H1 (cell line): ENCODE results near the gene MAP3K10. TPM values are rescaled to one million over a fixed set of nuclear protein-coding genes. Genes with fewer than 3 reads are reported as not detected.

Source experiments
- CTCF ChIA-PET: fragments of 300-600 bp; sonication (Branson Sonifier 250); formaldehyde crosslinking; loops from one replicate; lab custom pipeline; 2021; ENCODE audit not compliant: partially characterized antibody; lab: Charles Lee
- POLR2A ChIA-PET: fragments of 300-600 bp; sonication (Branson Sonifier 250); formaldehyde crosslinking; loops from one replicate; lab custom pipeline; 2021; ENCODE audit warnings: inconsistent platforms; ENCODE audit not compliant: partially characterized antibody; lab: Charles Lee
- DNase-seq, 2 experiments: peaks; one replicate each; pipeline versions ENCODE4 v3.0.0 to v3.0.0-alpha.2; 2010 to 2022; ENCODE audit warnings: low spot score in 2 of 2, low read depth in 1 of 2, mixed read lengths in 1 of 2
- FAIRE-seq: peaks from 2 replicates; lab custom pipeline; 2011; peaks lifted over from hg19 to GRCh38; lab: Jason Lieb, UNC
- H2AFZ ChIP-seq: 2 replicates; pipeline ENCODE4 v1.8.1; 2012; ENCODE audit warnings: low read length, inconsistent platforms
- H2AK5ac ChIP-seq: 2 replicates; pipeline ENCODE4 v1.6.1; 2013; ENCODE audit warnings: low read depth, low read length
- H2BK120ac ChIP-seq: replicated peaks from 2 replicates; pipeline ENCODE3; 2013; ENCODE audit warnings: low read depth, low read length, inconsistent platforms
- H2BK12ac ChIP-seq: 2 replicates; pipeline ENCODE4 v1.6.1; 2013; ENCODE audit warnings: low read depth, low read length
- H2BK15ac ChIP-seq: 2 replicates; pipeline ENCODE4 v1.6.1; 2013; ENCODE audit warnings: low read length
- H2BK20ac ChIP-seq: 2 replicates; pipeline ENCODE4 v1.6.1; 2013; ENCODE audit warnings: low read length
- H2BK5ac ChIP-seq: 2 replicates; pipeline ENCODE4 v1.6.1; 2013; ENCODE audit warnings: low read depth, low read length
- H3K14ac ChIP-seq: 2 replicates; pipeline ENCODE4 v1.6.1; 2013; ENCODE audit warnings: inconsistent platforms; ENCODE audit not compliant: insufficient read length
- H3K18ac ChIP-seq: 2 replicates; pipeline ENCODE4 v1.6.1; 2013; ENCODE audit warnings: low read length; ENCODE audit errors: extremely low read depth
- H3K23ac ChIP-seq: 2 replicates; pipeline ENCODE4 v1.6.1; 2013; ENCODE audit warnings: inconsistent platforms; ENCODE audit not compliant: insufficient read length
- H3K23me2 ChIP-seq: 2 replicates; pipeline ENCODE4 v1.6.1; 2013; ENCODE audit warnings: low read depth, low read length
- H3K27ac ChIP-seq: 2 replicates; pipeline ENCODE4 v1.6.1; 2011; ENCODE audit warnings: low read depth, low read length, inconsistent platforms
- H3K27me3 ChIP-seq, 4 experiments: replicated peaks in 1 of 4; 1 replicate in 1 of 4; 2 replicates in 3 of 4; pipeline versions ENCODE4 v1.6.1 to v1.8.1; 2011 to 2013; ENCODE audit warnings: low read length in 3 of 4, mild to moderate bottlenecking in 3 of 4, inconsistent platforms in 2 of 4, mixed read lengths in 2 of 4, moderate library complexity in 1 of 4; ENCODE audit not compliant: control insufficient read depth in 3 of 4, insufficient read depth in 3 of 4; ENCODE audit errors: extremely low read depth in 1 of 4
- H3K36me3 ChIP-seq, 4 experiments: 2 replicates each; pipeline versions ENCODE4 v1.6.1 to v1.8.1; 2011 to 2013; ENCODE audit warnings: mild to moderate bottlenecking in 4 of 4, low read length in 3 of 4, moderate library complexity in 2 of 4, control low read depth in 1 of 4, inconsistent platforms in 1 of 4; ENCODE audit not compliant: insufficient read depth in 4 of 4, control insufficient read depth in 2 of 4
- H3K4ac ChIP-seq: replicated peaks from 2 replicates; pipeline ENCODE3; 2013; ENCODE audit warnings: low read length, low read depth, mixed read lengths, inconsistent platforms; ENCODE audit not compliant: insufficient read length
- H3K4me1 ChIP-seq, 4 experiments: replicated peaks in 1 of 4; 1 replicate in 1 of 4; 2 replicates in 3 of 4; pipeline versions ENCODE4 v1.6.1 to v1.8.1; 2011 to 2013; ENCODE audit warnings: low read length in 3 of 4, inconsistent platforms in 2 of 4, mixed read lengths in 1 of 4; ENCODE audit not compliant: insufficient read depth in 4 of 4, control insufficient read depth in 3 of 4
- H3K4me2 ChIP-seq, 2 experiments: 2 replicates each; pipeline versions ENCODE4 v1.6.1 to v1.8.1; 2011 to 2013; ENCODE audit warnings: low read depth in 2 of 2, low read length in 2 of 2, control low read depth in 1 of 2, inconsistent platforms in 1 of 2, mild to moderate bottlenecking in 1 of 2; ENCODE audit not compliant: insufficient read depth in 1 of 2
- H3K4me3 ChIP-seq, 4 experiments: fragments of 200-600, 300-600 bp in 1 of 4; sonication (generic), shearing (Covaris generic), sonication (Bioruptor Twin) in 1 of 4; 2 replicates each; pipeline versions ENCODE4 v1.5.1 to v1.8.1; 2011 to 2016; ENCODE audit warnings: low read length in 4 of 4, low read depth in 3 of 4, control low read depth in 2 of 4, inconsistent platforms in 2 of 4, mild to moderate bottlenecking in 2 of 4, mixed read lengths in 1 of 4, moderate library complexity in 1 of 4; ENCODE audit not compliant: insufficient read depth in 2 of 4; ENCODE audit errors: extremely low read depth in 1 of 4
- H3K56ac ChIP-seq: replicated peaks from 2 replicates; pipeline ENCODE3; 2013; ENCODE audit warnings: low read depth, mild to moderate bottlenecking, mixed read lengths, low read length, inconsistent platforms; ENCODE audit not compliant: insufficient read length
- H3K79me1 ChIP-seq: 2 replicates; pipeline ENCODE4 v1.6.1; 2013; ENCODE audit warnings: low read depth, low read length, control low read depth
- H3K79me2 ChIP-seq, 2 experiments: 2 replicates each; pipeline versions ENCODE4 v1.6.1 to v1.8.1; 2012 to 2013; ENCODE audit warnings: low read length in 2 of 2, mild to moderate bottlenecking in 2 of 2, inconsistent platforms in 1 of 2; ENCODE audit not compliant: insufficient read depth in 2 of 2, control insufficient read depth in 1 of 2
- H3K9ac ChIP-seq, 4 experiments: replicated peaks in 1 of 4; 1 replicate in 1 of 4; 2 replicates in 3 of 4; pipeline versions ENCODE4 v1.6.1 to v1.8.1; 2011 to 2013; ENCODE audit warnings: low read depth in 3 of 4, low read length in 3 of 4, control low read depth in 2 of 4, mild to moderate bottlenecking in 2 of 4, moderate library complexity in 2 of 4, inconsistent platforms in 1 of 4; ENCODE audit errors: extremely low read depth in 1 of 4
- H3K9me3 ChIP-seq, 2 experiments: 2 replicates each; pipeline versions ENCODE4 v1.6.1 to v1.8.1; 2012 to 2013; ENCODE audit warnings: mild to moderate bottlenecking in 2 of 2, moderate library complexity in 2 of 2, control low read depth in 1 of 2, inconsistent platforms in 1 of 2, low read depth in 1 of 2, low read length in 1 of 2, mixed read lengths in 1 of 2; ENCODE audit not compliant: insufficient read depth in 2 of 2
- H4K20me1 ChIP-seq, 2 experiments: replicated peaks in 1 of 2; 2 replicates each; pipeline versions ENCODE3 to v1.8.1; 2011 to 2013; ENCODE audit warnings: inconsistent platforms in 2 of 2, low read length in 2 of 2, mild to moderate bottlenecking in 1 of 2; ENCODE audit not compliant: insufficient read depth in 2 of 2, control insufficient read depth in 1 of 2
- H4K5ac ChIP-seq: 2 replicates; pipeline ENCODE4 v1.6.1; 2013; ENCODE audit warnings: low read length, low read depth, mixed read lengths, inconsistent platforms; ENCODE audit not compliant: insufficient read length
- H4K8ac ChIP-seq: 2 replicates; pipeline ENCODE4 v1.8.0; 2013; ENCODE audit warnings: mild to moderate bottlenecking, moderate library complexity, low read length, inconsistent platforms; ENCODE audit not compliant: insufficient read depth; ENCODE audit errors: extremely low read depth
- H4K91ac ChIP-seq: replicated peaks from 2 replicates; pipeline ENCODE3; 2013; ENCODE audit warnings: low read length, mixed read lengths, inconsistent platforms; ENCODE audit not compliant: insufficient read length
- EZH2 ChIP-seq: fragments of 200-600 bp; sonication (generic); IDR thresholded peaks from 2 replicates; pipeline ENCODE4 v1.7.1; 2012; ENCODE audit warnings: low read depth, mild to moderate bottlenecking, moderate library complexity, low read length, inconsistent platforms; ENCODE audit not compliant: severe bottlenecking
- HDAC2 ChIP-seq, 2 experiments: fragments of 300-600 bp in 1 of 2; sonication (generic) in 1 of 2; IDR thresholded peaks; 2 replicates each; pipeline ENCODE4 v1.6.1; 2011 to 2012; ENCODE audit warnings: low read depth in 2 of 2, low read length in 2 of 2, mild to moderate bottlenecking in 2 of 2, moderate library complexity in 2 of 2, borderline replicate concordance in 1 of 2, inconsistent platforms in 1 of 2
- MAFK ChIP-seq: IDR thresholded peaks from 2 replicates; pipeline ENCODE4 v1.6.1; 2012; ENCODE audit warnings: low read depth, mild to moderate bottlenecking, improper control_type of control experiment, low read length
- RAD21 ChIP-seq, 2 experiments: IDR thresholded peaks in 1 of 2; conservative IDR thresholded peaks in 1 of 2; 2 replicates each; pipeline ENCODE4 v1.6.1; 2011; ENCODE audit warnings: low read depth in 2 of 2, low read length in 2 of 2, improper control_type of control experiment in 1 of 2, inconsistent platforms in 1 of 2, mild to moderate bottlenecking in 1 of 2, moderate library complexity in 1 of 2
- WGBS, 2 experiments: shearing (Covaris generic) in 1 of 2; methylation state at CpG; one replicate each; pipeline versions ENCODE4 v1.1.6 to v1.1.7; 2013 to 2015; ENCODE audit warnings: low lambda C conversion rate in 2 of 2, mixed read lengths in 2 of 2, inconsistent platforms in 1 of 2, low coverage in 1 of 2, missing lambda C conversion rate in 1 of 2; ENCODE audit not compliant: insufficient replicate concordance in 2 of 2, insufficient coverage in 1 of 2, insufficient read length in 1 of 2; ENCODE audit errors: extremely low coverage in 1 of 2, missing lambda C conversion rate in 1 of 2; 5-methylcytosine and 5-hydroxymethylcytosine counted together
- polyA plus RNA-seq, 7 experiments: library from polyadenylated mRNA; depleted of rRNA in 3 of 7; stranded (reverse) in 5 of 7; unstranded in 2 of 7; fragments of >200 nt in 5 of 7; fragments of 200-250 nt in 2 of 7; gene quantifications; 1 replicate in 5 of 7; 2 replicates in 1 of 7; 4 replicates in 1 of 7; pipeline versions ENCODE4 v1.2.1 to v1.2.3, GENCODE V29; 2011 to 2013; ENCODE audit warnings: missing spikeins in 2 of 7, mixed read lengths in 2 of 7
- total RNA-seq: library from RNA; stranded (reverse); fragmentation: NEBNext Ultra II Directional; extraction: Animal tissue kit (Norgen Biotek cat#: 25700); gene quantifications from 2 replicates; pipeline ENCODE4 v1.2.1, GENCODE V29; 2021
- TF ChIP-seq, protein P1 (sequence below): IDR thresholded peaks from 2 replicates; pipeline ENCODE4 v1.6.1; 2011; ENCODE audit warnings: low read length, improper control_type of control experiment

Gene MAP3K10
- total and polyA plus RNA-seq, 2 of the 8 experiments (the other 6 are each of a cell fraction or from before 2014, with no cell fraction given) = 4.9 to 15.9 TPM

DNA sequence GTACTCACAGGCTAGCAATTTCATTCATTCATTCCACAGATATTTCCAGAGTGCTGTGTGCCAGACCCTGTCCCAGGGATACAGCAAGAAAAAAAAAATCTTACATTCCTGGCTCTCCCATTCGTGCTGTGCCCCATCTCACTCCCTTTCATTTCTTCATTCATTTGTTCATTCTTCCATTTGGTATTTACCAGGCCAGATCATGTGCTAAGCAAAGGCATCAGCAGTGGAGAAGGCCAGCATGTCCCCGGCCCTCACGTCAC is 2.3 kb downstream of the MAP3K10 start:
- H3K18ac ChIP-seq = no peak overlapping the region
- no peak overlapping the region for H2BK15ac ChIP-seq
- H3K14ac ChIP-seq = no peak overlapping the region
- H2BK12ac ChIP-seq = no peak overlapping the region
- H3K4me2 ChIP-seq = no peak overlapping the region; a peak in 1 of 4 replicates
- no peak overlapping the region for H3K23ac ChIP-seq
- H2BK120ac ChIP-seq = no peak overlapping the region
- H3K9ac ChIP-seq = no peak overlapping the region
- CTCF ChIA-PET = interaction anchor here (1.5 to 2.1 kb wide), 2 partner anchors 12 to 24 kb away, joined by 5 to 8 read pairs; partner anchors contain the start of gene TTC9B
- no peak overlapping the region for H3K56ac ChIP-seq
- H3K9me3 ChIP-seq = no peaks in the 10 kb centered on the region
- no peak overlapping the region for H2AK5ac ChIP-seq
- 82% methylated on average over 3 of the region's 3 CpGs; no CpG with 5 or more reads in 1 of the 2 experiments for WGBS, 2 experiments
- peaks cover 4% of the 10 kb centered on the region; the same call in 1 of the 2 replicates for H3K23me2 ChIP-seq
- no peak overlapping the region for H4K5ac ChIP-seq
- peaks cover 0 to 11% of the 10 kb centered on the region in 2 experiments for H4K20me1 ChIP-seq
- peaks cover 5 to 12% (median 9%) of the 10 kb centered on the region in 4 experiments for H3K4me1 ChIP-seq
- H2BK5ac ChIP-seq = no peak overlapping the region
- TF ChIP-seq, protein P1, sequence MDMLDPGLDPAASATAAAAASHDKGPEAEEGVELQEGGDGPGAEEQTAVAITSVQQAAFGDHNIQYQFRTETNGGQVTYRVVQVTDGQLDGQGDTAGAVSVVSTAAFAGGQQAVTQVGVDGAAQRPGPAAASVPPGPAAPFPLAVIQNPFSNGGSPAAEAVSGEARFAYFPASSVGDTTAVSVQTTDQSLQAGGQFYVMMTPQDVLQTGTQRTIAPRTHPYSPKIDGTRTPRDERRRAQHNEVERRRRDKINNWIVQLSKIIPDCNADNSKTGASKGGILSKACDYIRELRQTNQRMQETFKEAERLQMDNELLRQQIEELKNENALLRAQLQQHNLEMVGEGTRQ = no peak
- TF ChIP-seq HDAC2 (IDR thresholded peaks at IDR 0.05; ENCODE audit: borderline replicate concordance in 1 of 2, low read depth in 2 of 2, low read length in 2 of 2) = no peak
- TF ChIP-seq RAD21 (IDR thresholded peaks at IDR 0.05 in 1 of 2, conservative IDR thresholded peaks at IDR 0.05 in 1 of 2; ENCODE audit: low read depth in 2 of 2, low read length in 2 of 2) = no peak
- TF ChIP-seq EZH2 = no peak
- no peak for TF ChIP-seq MAFK
- TF ChIP-seq, all 59 proteins: peak for 0
- no peaks in the 10 kb centered on the region for H3K79me2 ChIP-seq
- FAIRE-seq (no peak), DNase-seq (no peak)
- H2AFZ ChIP-seq = no peak overlapping the region
- H3K4me3 ChIP-seq = no peak overlapping the region
- H2BK20ac ChIP-seq = no peak overlapping the region
- H4K8ac ChIP-seq = no peak overlapping the region
- no peaks in the 10 kb centered on the region for H3K36me3 ChIP-seq
- peaks cover 8% of the 10 kb centered on the region; the same call in 1 of the 2 replicates for H3K79me1 ChIP-seq
- no peaks in the 10 kb centered on the region; a peak in 1 of 7 replicates for H3K27me3 ChIP-seq
- no peak overlapping the region for H3K27ac ChIP-seq
- H4K91ac ChIP-seq = no peak overlapping the region
- POLR2A ChIA-PET = no interaction called here
- no peak overlapping the region for H3K4ac ChIP-seq
